ENCODE measurements around the gene DNAJC4.

- TF ChIP-seq CTCF (IDR thresholded peaks at IDR 0.05) (peak; percentile 38 to 83 (median 78)), POLR2A (IDR thresholded peaks at IDR 0.05) (no peak)
These were observed 25.8 kb upstream of the DNAJC4 start for GRCh38 chr11:64204464-64204989.

Data from adrenal gland (tissue), 5 donors.